Activated CD4-positive, alpha-beta T cell treated with anti-CD3 and anti-CD28 coated beads for 1 hour (primary cell): ENCODE measurements around the gene RUNX2.

ENCODE experiments used
- DNase-seq: peaks from one replicate; pipeline ENCODE4 v3.0.0-alpha.2; 2020

Gene RUNX2

DNA sequence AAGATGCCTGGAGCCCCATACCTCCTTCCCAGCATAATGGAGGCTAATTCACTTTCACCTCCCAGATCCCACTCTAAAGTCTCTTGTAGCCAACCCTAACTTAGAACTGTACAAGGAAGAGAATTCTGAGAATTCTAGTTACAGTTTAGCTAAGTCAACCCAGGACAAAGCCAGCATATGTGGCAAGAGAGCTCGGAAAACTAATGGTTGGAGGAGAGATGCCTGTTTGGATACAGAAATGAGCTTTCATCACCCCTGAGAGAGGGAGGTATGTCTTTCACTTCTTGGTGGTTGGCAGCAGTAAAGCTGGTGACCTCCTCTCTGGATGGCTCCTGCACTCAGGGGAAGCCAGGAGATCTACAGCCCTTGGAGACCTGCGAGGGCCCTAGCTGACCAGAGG lies 302.2 kb downstream of the RUNX2 start:
- no peak for DNase-seq

DNA sequence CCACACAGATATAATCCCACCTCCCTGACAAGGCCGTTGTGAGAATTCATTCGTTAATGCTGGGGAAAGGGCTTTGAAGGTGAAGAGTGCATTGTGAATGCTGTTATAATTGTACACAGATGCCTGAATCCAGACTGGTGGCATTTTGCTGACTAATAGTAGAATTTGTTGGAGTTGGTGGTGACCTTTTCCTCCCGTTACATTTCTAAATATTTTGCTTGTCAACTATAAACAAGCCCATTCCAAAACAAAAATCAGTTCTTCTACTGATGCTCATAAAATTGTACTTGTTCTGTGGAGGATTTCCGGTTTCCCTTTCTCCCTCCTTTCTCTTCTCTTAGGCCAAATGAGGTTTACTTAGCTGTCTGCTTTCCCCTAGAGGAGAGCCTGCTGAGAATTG lies 302.7 kb downstream of the RUNX2 start:
- DNase-seq: no peak

DNA sequence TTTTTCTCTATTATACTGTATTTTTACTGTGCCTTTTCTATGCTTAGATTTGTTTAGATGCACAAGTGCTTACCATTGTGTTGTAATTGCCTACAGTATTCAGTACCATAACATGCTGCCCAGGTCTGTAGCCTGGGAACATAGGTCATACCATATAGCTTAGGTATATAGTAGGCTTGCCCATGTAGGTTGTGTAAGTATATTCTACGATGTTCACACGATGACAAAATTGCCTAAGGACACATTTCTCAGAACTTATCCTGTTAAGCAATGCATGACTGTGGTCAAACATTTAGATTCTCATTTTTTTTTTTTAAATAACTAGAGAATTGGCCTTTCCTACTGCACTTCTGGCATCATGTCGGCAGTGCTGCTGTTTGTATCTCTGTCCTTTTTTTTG lies 303.3 kb downstream of the RUNX2 start:
- DNase-seq: no peak

DNA sequence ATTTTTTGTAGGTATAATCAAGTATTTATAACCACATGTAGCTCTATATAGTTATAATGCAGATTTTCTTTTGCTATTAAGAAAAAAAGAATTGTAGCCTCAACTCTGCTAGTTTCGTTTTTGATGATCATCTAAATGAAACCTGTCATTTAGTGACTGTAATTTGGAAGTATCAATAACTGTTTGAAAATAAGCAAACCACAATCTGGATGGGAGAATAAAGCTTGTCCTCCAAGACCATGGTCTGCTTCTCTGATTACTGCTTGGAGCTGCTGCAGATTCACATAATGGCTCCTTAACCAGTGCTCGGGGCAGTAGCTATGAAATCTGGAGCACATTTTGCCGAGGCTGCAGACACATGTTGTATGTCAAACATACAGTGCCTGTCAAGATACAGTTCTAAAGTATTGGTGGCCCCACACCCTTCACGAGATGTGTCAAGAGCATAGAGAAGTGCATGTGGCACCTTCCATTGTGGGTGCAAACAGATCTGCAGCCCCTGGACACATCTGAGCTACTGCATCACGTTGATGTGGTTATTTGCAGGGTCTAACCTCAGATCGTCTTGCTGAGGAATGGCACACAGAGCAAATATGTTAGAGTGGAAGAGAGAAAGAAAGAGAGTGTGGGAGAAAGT lies 305.3 kb downstream of the RUNX2 start:
- DNase-seq: no peak

GRCh38 chr6:45634231-45634630 lies 306.1 kb downstream of the RUNX2 start:
- no peak for DNase-seq

- no peak for DNase-seq
These were observed 307.2 kb downstream of the RUNX2 start for GRCh38 chr6:45635284-45635867.

DNA sequence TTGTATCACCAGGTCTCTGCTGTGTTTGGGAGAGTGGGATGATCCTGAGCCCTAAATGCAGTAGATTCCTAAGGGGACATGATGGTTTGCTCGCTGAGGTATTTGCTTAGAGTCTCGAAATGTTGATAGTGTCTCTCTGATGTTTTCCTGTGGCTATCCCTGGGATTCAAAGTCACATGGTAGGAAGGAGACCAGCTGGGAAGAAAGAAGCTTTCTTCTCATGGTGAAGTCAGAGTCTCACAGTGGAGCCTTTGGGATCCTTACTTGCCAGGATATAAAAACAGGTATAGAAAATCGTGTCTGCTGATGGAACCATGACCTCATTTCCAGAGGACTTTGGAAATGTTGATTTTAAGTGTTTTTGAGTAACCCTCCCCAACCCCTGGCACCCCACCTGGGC lies 308.9 kb downstream of the RUNX2 start:
- no peak for DNase-seq

DNA sequence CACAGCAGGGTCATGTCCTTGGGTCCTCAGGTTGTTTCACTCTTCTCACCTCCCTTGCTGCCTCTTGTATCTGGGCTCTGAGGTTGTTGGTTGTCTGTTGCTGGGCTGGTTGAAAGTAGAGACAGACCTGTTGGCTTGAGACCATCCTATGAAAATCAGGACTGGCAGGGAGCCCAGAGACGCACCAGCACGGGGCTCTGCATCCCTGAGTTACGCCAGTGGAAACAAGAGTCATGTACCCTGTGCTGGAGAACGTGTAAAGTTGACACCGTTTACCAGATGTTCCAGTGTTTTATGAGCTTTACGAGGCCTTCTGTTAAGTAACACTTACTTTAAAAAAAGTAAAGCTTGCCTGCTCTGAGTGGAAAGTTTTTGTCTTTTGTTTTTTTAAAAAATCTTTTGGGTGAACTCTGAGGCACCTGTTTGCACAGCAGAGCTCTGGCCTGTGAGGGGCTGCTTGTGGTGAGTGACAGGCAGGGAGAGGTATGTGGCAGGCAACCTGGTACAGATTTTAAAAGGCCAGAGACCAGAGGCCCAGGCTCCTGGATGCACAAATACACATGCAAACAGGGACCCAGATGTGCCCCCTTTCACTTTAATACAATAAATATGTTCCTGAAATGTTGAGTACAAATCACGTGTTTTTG lies 309.6 kb downstream of the RUNX2 start:
- DNase-seq: no peak

DNA sequence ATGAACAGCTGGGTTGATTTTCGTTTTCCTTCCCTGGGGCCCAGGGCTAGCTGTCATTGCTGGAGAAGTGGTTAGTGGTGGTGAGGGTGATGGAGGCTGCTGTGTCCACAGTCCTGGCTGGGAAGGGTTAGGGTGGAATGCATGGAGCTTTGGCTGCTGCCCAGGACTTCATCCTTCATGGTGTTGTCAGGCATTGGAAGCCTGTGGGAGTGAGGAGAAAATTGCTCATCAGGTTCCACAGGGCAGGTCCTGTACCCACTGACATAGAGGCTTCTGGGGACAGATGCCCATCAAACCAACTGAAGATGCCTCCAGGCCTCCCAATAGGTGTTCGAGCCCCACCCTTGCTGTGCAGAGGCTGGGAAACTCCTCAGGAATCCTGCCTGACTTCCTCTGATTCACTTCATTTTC lies 312.0 kb downstream of the RUNX2 start:
- DNase-seq: no peak

DNA sequence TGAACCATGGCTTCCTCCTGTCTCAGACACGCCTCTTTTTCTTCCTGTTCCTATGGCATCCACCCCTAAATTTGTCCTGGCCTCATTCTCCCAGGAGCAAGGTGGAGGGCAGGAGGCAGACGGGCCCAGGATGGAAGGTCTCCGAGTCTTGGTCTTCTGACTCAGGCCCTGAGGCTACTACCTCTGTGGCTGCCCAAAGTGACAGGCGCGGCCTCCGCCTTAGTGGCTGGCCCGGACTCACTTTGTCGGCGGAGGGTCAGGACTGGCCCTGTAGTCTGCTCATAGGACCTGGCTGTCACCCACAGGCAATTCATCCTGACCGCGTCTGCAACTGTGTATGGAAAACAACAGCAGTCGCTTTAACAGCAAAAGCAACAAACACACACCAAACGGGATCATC lies 312.7 kb downstream of the RUNX2 start:
- no peak for DNase-seq

DNA sequence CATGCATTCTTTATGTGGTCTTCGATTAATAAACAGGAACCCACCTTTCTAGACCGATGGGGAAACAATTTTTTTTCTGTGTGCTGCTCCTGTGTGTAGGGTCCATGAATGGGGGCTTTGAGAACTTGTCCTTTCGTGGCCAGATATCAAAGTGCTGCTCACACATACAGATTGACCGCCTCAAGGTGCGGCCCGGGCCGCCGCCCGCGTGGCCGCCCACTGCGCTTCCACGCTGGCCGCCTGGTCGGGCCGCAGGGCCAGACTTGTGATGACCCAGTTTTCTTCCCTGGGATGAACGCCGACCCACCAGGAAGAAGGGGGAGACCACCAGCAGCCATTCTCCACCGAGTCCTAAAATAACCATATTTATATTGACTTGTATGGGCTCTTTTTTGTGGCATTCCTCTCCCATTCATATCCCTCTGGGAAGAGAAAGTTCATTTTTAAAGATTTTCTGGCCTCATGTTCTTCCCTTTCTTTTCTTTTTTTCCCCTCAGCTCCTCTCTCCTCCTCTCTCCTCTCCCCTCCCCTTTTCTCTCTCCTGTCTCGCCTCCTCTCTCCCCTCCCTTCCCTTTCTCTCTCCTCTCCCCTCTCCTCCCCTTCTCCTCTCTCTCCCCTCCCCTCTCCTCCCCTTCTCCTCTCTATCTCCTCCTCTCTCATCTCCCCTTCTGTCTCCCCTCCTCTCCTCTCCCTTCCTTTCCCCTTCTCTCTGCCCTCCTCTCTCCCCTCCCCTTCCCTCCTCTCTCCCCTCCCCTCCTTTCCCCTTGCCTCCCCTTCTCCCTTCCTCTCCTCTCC lies 314.4 kb downstream of the RUNX2 start:
- no peak for DNase-seq

DNA sequence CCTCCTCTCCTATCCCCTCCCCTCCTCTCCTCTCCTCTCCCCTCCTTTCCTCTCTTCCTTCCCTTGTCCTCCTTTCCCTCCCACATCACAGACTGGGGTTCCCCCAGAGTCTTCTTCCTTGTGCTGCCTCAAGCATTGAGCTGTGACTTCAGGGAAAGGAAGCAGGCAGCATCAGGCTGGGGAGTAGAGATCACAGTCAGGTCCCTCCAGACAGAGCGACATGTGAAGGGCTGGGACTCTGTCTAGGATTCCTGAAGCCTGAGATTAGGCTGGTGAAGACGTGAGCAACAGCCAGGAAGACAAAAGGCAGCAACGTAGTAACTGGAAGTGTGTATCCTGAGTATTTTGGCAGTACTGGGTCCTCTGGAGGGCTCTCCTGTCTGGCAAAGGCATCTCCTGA lies 315.0 kb downstream of the RUNX2 start:
- DNase-seq: no peak

DNA sequence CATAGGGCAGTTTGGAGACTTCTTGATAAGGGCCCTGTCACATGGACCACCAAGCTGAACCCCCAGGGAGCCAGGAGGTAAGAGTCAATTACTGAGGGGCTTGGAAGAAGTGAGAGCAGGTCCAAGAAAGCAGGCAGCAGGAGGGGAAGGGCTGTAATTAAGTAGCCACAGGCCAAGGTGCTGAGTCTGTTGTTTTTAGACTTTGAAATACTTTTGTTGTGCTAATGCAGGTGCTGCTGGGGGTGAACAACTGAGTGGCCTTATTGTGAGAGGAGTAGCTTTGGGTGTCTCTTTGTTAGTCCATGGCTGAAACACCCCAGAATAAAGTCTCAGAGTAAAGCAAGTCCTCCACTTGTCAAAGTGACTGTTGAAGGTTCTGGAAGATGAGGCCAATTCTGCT lies 316.6 kb downstream of the RUNX2 start:
- DNase-seq: no peak

GRCh38 chr6:45645302-45645701 lies 317.2 kb downstream of the RUNX2 start:
- DNase-seq: no peak

DNA sequence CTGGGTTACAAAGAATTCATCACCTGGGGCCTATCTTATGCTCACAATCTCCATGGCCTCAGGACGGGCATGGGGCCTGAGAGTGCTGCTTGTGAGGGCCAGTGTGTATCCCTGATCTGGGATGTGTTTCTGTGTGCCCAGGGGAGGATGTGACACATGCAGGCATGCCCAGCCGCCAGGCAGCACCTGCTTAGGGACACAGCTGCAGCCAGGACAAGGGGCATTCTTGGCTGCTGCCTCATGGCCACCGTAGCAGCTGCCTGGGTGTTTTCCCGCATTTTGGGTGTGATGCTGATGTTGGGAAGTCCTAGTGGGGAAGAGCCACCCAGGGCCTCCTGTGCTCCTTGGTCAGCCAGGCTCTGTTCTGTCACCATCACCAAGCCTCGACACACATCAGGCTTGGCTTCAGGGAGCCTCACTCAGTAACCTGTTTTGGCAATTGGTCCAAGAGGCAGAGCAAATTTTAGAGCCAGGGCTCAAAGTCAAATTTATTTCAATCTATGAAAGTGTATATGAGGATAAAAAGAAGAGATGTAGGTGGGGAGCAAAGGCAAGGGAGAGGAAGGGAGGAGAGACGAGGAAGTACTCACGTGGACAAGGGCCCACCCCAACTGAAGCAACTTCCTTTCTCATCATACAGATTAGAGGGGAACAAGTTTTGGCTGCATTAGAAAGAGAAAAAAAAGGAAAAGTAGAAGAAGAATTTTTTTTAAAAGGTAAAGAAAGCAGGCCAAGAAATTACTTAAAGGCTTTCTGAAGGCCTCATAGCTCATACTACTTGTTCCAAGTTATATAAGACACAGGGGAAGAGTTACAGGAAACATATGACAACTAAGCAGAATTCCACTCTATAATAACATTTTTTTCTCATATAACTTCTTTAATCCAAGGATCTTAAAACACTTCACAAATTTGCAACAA lies 319.5 kb downstream of the RUNX2 start:
- no peak for DNase-seq

DNA sequence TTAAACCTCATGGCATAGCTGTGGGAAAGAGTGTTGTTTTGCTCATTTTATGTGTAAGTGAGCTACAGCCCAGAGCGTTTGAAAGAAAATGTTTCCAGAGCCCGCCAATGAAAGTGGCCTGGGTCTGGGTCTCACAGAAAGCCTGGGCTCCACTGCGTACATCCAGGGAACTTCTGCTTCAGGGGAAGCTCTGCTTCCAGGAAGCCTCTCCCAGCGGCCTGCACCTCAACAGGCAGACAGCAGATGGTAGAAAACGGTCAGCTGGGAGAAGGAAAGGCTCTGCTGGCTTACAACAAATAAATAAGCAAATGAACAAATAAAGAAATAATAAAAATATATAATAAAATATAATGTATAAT lies 320.1 kb downstream of the RUNX2 start:
- no peak for DNase-seq

DNA sequence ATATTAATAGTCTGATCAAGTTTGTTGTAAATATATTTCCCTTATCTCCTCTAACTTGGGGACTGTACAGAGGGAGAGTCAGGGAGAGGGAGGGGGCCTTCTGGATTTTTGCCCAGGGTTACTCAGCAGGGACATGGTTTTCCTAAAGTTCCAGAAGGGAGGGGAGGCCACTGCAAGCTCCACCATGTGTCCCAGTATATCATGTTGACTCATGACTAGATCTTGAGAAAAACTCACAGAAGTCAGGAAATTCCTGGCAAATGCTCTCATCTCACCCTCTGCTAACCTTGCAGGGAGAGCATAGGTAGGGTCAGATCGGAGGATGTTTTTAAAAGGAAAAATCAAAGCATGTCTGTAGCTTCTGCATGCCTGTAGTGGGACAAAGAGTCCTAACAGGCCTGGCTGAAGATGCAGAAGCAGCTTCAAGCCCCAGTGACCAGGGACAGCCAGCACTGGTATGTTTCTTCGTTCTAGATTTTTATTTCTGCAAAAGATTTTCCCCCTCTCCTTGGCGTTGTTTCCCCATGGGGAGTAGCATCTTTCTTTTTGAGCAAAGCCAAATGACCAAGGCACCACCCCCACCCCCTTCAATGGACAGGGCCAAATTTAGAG lies 322.5 kb downstream of the RUNX2 start:
- no peak for DNase-seq

GRCh38 chr6:45651301-45651700 lies 323.2 kb downstream of the RUNX2 start:
- DNase-seq: no peak

DNA sequence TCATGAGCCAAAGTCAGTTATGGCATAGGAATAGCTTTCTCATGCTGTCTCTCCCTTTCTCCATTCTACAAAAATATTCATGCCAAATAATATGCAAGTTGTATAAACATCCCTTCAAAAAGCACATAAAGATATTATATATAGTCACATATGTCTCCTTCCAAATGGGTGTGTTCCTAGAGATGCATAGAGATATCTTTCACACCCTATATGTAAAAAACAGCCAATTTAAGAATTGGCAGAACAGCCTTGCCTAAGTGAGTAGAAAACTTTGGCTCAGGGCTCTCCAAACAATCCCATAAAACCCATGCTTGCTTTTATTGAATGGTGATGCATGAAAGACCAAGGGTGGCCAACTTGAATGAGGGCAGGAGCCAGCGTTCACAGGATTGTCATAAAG lies 324.3 kb downstream of the RUNX2 start:
- no peak for DNase-seq

GRCh38 chr6:45653117-45653883 lies 325.2 kb downstream of the RUNX2 start:
- no peak for DNase-seq

DNA sequence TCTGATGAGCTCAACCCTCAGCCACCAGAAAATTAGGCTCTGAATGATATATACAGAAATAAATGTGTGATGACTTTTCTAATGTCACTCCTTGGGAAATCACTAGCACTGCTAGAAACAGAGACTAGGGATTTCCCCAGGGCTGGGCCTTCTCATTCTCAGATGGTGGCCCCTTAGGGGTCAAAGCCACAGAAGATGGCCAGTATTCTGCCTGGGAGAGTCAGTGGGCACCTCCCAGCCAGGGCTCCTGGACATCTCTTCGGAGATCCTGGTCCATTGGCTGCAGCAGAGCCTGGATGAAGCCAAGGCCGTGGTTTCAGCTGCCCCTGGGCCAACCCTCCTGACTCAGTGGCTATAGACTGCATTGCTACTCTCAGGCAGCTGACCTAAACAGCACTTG lies 326.5 kb downstream of the RUNX2 start:
- no peak for DNase-seq
